Activated CD4-positive, CD25-positive, alpha-beta regulatory T cell treated with anti-CD3 and anti-CD28 coated beads, Interleukin-2, amount 50 U/mL, for 72 hours (primary cell): Measurements from ENCODE around the gene SGIP1.
"Not testable (repeated sequence)": the region's sequence is repeated elsewhere in the genome, so short reads cannot be mapped to it uniquely, and the experiment has no call there.

ENCODE experiments used
- DNase-seq: peaks from one replicate; pipeline ENCODE4 v3.0.0; 2021

SGIP1 gene

DNA sequence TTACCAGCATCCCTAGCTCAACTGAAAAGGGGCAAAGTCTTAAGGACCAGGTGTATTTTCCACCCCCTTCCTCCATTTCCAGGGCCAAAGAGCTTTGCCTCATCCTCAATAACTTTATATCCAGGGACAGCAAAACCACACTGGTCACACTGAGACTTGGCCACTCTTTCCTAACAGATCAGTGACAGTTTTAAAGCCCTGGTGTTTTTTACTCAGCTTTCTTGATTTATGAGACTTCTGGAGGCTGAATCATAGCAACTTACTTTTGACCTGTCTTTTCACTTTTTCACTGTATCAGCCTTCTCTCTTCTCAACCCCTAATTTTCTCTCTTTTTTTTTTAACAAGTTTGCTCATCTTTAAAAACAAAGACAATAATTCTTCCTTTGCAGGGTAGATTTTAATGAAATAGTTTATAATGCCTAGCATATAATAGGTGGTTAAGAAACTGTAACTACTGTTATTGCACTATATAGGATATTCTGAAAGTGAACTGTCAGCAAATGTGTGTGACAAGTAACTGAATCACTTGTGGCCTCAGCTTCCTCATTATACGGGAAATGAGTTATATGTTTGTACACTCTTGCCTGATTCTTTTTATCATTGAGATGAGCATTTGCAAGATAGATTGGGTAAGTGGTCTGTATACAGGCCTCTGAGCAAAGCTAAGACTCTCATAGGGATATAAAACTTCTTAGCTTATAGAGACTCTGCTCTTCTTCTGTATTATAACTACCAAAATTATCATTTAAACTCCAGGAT is 198.6 kb downstream of the SGIP1 start:
- no peak for DNase-seq

DNA sequence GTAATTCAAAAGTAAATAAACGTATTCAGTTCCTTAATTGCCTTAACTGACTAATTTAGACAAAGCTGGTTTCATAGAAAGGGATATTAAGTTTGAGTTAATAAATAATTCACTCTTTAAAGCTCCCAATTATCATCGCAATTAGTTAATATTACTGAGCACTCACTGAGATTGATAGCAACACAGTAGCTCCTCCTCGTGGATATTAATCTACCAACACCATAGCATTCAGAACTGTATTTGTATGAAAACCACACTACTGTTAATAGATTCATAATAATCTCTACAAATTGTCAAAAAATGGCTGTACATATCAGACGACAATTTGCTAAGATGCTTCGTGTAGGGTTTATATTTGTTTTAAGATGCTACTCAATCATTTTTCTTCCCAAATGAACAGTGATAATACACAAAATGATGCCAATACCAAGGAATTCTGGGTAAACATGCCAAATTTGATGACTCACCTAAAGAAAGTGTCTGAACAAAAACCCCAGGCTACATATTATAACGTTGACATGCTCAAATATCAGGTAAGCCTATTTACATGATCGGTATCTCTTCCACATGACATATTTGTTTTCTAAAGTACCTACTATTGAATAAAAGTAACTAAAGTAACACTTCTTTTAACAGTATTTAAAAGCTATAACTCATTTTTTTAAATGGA is 199.5 kb downstream of the SGIP1 start:
- no peak for DNase-seq

DNA sequence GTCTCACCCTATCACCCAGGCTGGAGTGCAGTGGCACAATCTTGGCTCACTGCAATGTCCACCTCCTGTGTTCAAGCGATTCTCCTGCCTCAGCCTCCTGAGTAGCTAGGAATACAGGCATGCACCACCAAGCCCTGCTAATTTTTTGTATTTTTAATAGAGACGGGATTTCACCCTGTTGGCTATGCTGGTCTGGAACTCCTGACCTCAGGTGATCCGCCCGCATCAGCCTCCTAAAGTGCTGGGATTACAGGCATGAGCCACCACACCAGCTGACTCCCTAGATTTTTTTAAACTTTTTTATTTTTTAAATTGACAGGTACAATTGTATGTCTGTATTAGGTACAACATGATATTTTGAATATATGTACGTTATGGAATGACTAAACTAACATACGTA is 200.6 kb downstream of the SGIP1 start:
- not testable (repeated sequence) for DNase-seq

DNA sequence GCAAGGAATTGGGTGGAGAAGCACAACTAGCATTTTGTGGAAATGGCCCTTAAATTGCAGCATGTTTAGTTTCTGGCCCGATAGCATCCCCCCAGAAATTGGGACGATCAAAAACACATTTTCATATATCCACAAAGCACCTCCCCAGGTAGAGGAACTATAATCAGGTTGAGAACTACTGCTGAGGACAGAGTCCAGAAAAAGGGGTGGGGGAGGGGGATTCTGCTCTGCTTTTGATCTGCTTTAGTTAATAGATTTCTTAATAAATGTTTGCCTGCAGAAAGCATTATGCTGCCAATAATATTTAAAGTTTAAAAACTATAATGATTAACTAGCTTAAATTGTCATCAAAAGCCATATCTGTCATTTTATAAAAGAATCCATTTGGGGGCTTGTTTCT is 203.9 kb downstream of the SGIP1 start:
- DNase-seq: no peak

DNA sequence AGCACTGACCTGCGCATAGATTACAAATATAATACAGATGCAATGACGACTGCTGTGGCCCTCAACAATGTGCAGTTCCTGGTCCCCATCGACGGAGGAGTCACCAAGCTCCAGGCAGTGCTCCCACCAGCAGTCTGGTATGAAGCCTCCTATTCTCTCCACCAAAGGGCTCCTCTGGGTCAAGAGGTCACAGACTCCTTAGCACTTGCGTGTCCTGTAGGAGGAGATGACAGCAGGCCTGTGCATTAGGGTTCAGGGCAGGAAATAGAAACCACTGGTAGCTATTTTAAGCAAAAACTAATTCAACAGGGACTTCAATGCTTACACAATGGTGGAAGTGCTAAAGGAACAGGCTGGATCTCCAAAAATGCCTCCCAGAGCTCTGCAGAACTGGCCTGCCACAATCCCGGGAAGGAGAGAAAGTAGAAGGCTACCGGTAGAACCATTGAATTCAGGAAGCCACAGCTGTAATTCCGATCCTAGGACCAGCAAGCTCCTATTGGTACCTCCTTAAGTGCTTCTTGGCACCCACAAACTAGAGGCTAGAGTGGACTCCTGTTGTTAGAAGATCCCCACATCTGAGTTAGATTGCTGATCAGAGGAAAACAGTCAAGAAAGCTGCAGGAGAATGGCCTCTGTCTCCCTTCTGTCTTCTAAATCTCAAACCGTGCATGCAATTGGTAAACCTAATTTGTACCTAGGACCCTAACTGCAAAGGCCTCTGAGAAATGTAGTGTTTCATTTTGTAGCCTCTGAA is 205.6 kb downstream of the SGIP1 start:
- DNase-seq: no peak

DNA sequence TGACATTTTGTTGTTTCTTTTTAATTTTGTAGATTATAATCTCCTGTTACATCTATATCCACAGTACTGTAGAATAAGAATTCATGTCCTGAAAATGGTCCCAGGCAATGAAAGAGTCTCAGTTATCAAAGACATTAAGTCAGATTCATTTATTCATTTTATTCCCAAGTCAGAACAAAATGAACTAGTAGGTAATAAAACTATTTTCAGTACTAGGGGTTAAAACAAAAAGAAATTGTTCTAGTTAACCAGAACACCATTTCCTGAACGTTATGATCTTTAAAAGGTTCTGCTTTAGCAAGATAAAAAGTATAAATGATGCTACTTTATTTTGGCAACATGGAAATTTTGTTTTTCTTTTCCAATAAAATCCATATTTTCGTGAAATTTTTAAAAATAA is 211.5 kb downstream of the SGIP1 start:
- DNase-seq: no peak

DNA sequence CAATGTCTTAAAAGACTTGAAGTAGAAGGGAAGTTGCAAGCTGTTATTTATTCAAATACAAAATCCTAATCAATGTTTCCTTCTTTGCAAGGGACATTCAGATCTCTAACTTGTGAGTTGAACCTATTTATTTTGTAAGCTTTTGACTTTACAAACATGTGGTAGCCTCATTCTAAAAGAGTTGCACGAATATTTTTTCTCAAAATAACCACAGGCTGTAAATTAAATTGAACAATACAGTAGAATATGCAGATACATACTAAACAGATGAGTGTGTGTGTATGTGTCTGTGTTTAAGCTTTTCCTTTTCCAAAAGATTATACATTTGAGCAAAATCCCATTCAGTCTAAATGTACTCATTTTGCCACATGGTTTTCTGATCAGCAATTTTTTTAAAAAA is 213.5 kb downstream of the SGIP1 start:
- DNase-seq: no peak

DNA sequence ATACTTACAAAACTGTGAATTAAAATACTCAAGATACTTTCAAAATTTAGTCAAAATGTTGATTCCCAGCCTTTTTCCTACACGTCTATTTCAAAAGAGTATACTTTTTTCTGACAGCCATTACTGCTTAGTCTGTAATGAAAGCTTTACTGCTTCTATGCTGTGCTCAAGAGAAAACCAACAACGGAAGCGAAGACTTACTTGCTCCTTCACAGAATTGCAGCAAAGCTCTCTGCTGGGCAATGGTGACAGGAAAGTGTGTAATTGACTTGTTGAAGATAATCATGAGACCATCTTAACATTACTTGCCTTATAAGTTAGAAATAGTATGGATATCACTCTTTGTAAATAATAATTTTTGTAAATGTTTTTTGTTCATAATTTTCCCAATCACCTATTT is 216.6 kb downstream of the SGIP1 start:
- DNase-seq: no peak

DNA sequence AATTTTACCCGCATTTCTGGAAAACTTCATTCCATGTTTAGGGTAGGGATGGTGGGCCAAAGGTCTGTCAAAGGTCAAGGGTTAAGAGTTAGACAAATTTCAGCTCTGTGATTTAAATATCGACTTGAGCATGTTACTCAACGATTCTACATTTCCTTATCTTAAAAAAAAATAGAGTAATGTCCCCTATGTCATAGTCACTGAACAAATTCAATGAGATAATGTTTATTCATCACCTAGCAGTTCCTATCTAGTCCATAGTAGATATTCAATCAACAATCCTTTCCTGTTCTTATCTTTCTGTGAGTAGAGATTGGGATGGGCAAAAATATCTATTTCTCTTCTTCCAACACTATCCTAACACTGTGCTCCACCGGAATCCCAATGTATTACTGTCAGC is 217.2 kb downstream of the SGIP1 start:
- no peak for DNase-seq

DNA sequence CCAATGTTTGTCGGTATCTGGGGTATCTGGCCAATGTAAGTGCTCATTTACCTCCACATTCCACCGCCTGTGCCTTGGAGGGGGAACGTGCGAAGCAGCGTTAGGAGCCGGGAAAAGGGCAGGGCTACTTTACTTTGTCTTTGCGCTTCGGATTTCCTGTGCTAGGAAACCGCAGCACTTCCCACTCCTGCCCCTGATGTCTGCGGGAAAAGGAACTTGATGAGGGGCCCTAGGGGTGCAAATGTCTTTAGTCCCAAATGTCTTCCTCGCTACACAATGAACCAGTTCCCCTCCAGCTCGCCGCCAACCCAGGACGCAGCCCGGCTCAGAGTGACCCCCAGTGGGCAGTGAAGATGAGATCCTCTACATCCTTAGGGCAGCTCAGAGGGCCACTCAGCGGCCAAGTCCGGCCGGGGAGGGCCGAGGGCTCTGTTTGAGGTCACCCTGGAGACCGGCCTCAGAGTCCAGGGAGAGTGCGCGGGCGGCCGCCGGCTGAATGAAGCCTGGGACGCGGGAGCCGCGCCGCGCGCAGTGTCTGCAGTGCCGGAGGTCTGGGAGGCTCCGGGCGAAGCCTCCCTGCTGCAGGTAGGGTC is 218.1 kb downstream of the SGIP1 start, which contains the start of gene DYNLT5:
DYNLT5 (plus strand) TSS at position 460 of the 593 bp plus-strand sequence. CDS start 2,200 bp downstream, outside the sequence.
- DNase-seq: no peak

DNA sequence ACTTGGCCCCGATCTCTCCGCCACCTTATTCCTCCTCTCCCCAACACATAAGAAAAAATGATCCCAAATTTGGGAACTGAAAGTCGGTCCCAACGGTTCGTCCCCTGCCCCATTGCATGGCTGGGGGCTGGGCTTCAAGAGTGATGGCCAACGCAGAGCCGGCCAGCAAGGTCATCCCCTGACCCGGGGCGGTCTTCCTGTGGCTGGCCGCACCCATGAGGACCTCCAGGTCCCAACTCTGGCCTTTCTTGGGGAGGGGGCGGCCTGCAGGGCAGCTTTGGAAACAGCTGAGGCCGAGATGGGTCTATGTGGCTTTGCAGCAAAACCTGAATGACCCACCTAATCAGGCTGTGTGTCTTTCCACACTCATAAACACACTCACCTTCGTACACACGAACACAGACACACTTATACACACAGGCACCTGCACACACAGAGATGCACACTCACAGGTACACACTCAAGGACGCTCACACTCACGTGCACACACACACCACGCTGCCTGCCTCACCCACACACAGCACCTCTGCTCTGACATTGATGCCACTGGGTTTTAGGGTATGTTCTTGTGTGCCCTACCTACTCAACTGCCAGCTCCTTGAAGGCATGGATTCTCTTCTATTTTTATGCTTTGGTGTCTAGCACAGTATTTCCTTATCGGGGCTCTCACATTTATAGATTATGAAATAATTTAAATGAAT is 218.9 kb downstream of the SGIP1 start:
- no peak for DNase-seq

DNA sequence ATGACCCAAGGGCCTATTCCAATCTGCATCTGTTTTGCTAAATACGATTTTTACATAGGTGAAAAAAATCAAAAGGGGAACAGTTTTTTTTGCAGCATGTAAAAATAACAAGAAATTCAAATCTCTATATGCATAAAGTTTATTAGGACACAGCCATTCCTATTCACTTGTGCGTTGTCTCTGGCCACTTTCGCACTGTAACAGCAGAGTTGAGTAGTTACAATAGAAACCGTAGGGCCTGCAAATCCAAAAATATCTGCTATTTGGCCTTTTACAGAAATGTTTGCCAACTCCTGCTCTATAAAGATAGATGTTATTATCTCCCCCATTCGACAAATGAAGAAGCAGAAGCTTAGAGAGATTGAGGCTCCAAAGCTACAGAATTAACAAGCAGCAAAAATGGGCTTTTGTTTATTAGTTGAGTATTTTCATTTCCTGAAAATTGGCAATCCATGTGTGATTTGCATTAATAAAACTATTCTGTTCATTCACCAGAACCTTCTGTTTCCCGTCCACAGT is 223.8 kb downstream of the SGIP1 start:
- no peak for DNase-seq

DNA sequence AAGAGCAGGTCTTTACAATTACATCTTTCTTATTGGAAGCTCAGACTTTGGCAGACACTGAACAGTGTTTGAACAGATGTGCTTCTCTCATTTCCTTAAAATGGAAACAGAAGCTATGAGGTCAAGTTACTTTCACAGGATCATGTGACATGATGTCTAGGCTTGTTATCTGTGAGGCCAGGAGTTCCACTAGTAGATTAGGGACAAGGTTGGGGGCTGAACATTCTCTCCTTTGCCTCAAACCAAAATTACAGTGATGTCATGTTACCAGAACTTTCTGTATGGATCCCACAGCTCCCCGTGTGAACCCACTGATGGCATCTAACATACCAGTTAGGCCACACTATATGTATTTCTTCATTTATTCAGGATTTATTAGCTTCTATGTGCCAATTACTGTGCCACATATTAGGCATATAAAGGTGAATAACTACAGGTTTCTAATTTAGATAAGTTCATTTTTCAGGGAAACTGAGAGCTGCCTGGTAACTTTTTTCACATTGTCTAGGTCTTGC is 224.3 kb downstream of the SGIP1 start:
- no peak for DNase-seq

DNA sequence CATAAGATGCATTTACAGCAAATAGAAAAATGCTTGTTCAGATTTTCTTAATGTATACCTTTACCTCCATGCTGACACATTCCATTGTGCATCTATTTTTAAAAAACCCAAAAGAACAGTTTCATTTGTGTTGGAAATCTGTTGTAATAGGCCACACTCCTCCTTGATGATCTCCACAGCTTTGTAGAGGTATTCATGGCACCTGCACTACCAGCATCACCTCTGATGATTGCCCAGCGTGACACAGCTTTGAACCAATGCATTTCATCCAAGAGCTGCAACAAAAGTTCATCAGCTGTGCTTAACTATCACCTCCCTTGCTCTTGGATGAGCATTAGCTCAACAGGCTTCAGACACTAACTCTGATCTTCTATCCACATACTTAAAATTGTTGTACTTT is 226.6 kb downstream of the SGIP1 start:
- DNase-seq: no peak

DNA sequence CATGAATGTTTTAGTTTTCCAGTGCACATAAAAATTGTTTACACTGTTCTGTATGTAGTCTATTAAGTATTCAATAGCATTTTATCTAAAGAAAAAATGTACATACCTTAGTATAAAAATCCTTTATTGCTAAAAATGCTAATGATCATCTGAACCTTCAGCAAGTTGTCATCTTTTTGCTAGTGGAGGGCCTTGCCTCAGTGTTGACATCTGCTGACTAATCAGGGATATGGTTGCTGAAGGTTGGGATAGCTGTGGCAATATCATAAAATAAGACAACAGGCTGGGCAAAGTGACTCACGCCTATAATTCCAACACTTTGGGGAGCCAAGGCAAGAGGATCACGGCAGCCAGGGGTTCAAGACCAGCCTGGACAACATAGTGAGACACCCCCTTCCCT is 227.3 kb downstream of the SGIP1 start:
- DNase-seq: no peak

DNA sequence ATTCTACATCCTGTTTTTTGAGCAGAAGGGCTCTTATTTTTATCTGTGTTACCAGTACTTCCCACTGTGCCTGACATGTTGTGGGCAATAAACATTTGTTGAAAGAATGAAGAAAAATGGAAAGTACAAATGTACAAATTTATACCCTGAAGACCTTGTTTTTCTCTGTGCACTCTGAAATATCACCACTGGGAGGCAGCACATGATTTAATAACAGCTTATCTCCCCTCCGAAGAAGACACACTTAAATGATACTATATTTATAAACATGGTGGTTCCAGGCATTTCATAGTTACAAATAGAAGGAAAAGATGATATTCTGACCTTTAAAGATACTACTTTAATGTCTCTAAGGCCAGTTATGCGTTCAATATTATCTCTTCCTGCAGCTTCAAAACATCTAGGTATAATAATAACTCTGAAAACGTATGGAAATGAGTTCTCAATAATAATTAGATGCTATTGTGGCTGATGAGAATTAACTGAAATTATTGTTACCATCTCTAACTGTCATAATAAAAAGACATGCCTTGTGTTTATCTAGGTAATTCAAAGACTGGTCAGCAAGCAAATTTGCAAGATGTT is 231.1 kb downstream of the SGIP1 start:
- DNase-seq: peak; percentile 33

DNA sequence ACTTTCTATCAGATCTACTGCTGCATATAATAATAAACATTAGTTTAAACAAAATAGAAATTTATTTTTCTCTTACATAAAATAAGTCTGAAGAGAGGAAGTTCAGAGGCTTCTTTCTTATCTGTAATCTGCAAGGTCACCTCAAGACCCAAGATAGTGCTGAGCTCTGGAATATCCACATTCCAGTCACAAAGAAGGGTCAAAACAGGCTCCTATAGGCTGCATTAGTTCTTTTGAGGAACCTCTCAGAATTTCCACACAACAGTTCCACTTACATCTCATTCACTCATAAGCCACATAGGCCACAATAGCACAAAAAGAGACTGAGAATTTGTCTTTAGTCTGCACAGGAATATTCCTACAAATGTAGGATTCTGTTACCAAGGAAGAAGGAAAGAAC is 233.7 kb downstream of the SGIP1 start:
- no peak for DNase-seq

DNA sequence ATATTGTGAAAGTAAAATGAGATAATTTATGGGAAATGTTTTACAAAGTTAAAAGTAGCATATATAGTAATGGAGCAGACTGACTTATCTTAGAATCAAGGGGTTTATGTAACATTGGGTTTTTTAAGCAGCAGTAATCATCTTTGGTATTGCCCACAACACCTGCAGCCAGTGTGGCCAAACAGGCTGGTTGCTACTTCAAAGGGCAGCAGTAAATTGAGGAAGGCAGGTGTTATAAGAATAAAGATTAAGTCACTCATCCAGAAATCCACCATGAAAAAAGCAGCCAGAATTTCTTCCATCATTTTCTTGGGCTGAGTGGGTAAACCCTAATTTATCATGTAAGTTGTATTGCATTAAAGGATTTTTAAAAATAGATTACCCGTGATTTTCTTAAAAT is 235.0 kb downstream of the SGIP1 start:
- DNase-seq: no peak

DNA sequence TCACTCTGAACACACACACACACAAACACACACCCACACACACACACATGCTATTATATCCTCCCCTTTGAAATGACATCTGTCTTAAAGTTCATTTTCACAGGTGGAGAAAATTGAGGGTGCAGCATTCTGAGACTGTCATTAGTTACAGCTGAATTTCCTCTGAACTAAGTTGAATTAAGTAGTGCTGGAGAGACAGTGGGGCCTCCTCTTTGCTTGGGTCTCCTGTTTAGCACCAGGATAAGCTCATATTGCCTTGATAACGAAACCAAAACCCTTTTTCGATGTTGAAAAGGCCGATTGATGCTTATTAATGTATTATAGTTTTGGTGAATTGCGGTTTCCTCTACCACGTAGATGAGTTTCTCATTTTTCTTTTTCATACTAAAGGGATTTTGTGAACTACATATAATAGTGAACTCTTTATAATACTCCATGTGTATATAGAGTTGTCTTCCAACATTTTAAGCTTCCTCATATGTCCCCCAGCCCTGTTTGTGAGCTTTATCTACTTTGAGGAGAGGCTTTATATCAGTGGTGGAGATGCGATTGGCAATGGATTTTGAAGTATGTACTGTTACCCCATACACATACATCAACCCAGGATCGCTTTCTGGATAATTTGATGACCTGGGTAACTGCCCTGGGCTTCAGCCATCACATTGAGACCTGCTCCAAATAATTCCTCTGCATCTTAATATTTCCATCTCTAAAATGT is 235.7 kb downstream of the SGIP1 start:
- no peak for DNase-seq

DNA sequence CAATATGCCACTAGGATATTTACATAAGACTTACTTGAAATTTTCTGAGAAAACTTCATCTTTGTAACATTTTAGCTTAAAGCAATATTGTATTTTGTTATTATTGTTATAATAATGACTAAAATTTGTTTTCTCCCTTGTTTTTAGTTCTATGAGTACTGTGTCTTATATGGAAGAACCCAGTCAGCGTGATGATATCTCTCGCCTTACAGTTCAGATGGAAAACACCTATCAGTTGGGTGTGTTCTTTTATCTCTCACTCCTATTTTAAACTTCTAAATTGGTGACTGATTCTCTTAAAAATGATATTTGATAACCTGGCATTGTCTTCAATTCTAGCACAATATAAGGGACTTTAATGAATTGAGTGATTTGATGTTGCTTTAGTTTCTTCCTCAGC is 236.3 kb downstream of the SGIP1 start:
- no peak for DNase-seq

DNA sequence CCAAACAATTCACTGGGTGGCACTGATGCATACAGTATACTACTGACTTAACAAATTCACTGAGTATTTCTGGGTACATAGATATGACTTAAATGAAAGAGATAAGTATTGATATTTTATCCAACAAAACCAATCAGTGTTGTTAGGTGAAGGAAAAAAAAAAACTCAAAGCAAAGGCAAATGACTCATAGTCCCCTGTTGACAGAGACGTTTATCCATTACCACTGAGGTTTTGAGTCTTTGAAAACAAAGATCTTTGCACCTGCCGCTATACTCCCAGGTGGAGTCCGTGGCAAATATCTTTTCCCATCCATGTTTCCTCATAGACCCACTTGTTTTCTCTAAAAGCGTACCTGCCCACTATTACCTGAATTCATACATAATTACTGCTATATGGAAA is 236.7 kb downstream of the SGIP1 start:
- DNase-seq: no peak
